Thoracic aorta (tissue), 2 donors: ENCODE measurements around the gene RAB31. TPM values are rescaled to one million over a fixed set of nuclear protein-coding genes. Genes with fewer than 3 reads are reported as not detected.

ENCODE experiments used
- ATAC-seq: fragments of 150-250 bp; one replicate; pipeline ENCODE4 v1.8.0; 2017; ENCODE audit warnings: low read depth; ENCODE audit not compliant: insufficient number of reproducible peaks, low FRiP score
- DNase-seq: peaks from one replicate; pipeline ENCODE4 v3.0.0-alpha.2; 2020; ENCODE audit warnings: low spot score
- H3K27ac ChIP-seq, 2 donors: fragments of 200-600 bp; sonication (generic); 1 replicate in 1 of 2; 2 replicates in 1 of 2; pipeline ENCODE4 v1.5.1; 2016; ENCODE audit warnings: mild to moderate bottlenecking in 2 of 2, moderate library complexity in 2 of 2
- H3K27me3 ChIP-seq: fragments of 200-600 bp; sonication (generic); replicated peaks from 2 replicates; pipeline ENCODE4 v1.6.0; 2016; ENCODE audit warnings: mild to moderate bottlenecking; ENCODE audit not compliant: insufficient read depth
- H3K36me3 ChIP-seq: fragments of 200-600 bp; sonication (generic); one replicate; pipeline ENCODE4 v1.5.1; 2016
- H3K4me1 ChIP-seq, 2 donors: fragments of 200-600 bp; sonication (generic); 1 replicate in 1 of 2; 2 replicates in 1 of 2; pipeline versions ENCODE4 v1.5.1 to v1.6.0; 2016; ENCODE audit warnings: low read depth in 2 of 2, mild to moderate bottlenecking in 1 of 2; ENCODE audit not compliant: control insufficient read depth in 1 of 2
- H3K4me3 ChIP-seq: fragments of 200-600 bp; sonication (generic); 2 replicates; pipeline ENCODE4 v1.5.1; 2016; ENCODE audit warnings: mild to moderate bottlenecking
- H3K9me3 ChIP-seq: fragments of 200-600 bp; sonication (generic); 2 replicates; pipeline ENCODE4 v1.5.1; 2016
- CTCF ChIP-seq: fragments of 200-600 bp; sonication (generic); IDR thresholded peaks from one replicate; pipeline ENCODE4 v1.5.1; 2019; ENCODE audit warnings: antibody characterized with exemption
- total RNA-seq, 2 donors: library from RNA; depleted of rRNA; stranded (reverse); fragments of >200 nt; gene quantifications; one replicate each; pipeline versions ENCODE4 v1.1.0 to v1.2.3, GENCODE V29; 2016

The RAB31 gene
- total RNA-seq, 2 donors from 2014 or later = 92.9 to 110 TPM

GRCh38 chr18:9719421-9719981, 11.4 kb downstream of the RAB31 start:
- DNase-seq = no peak
- Histone ChIP-seq H3K4me1 (peaks cover 0 to 13% of the 10 kb centered on the region in 2 donors), H3K27ac (peak overlapping the region; percentile 45 to 71), H3K9me3 (no peaks in the 10 kb centered on the region), H3K4me3 (peak overlapping the region; percentile 62), H3K27me3 (no peaks in the 10 kb centered on the region), H3K36me3 (no peaks in the 10 kb centered on the region)
- no peak for TF ChIP-seq CTCF
- ATAC-seq = peak; percentile 48

GRCh38 chr18:9720327-9720726, 12.2 kb downstream of the RAB31 start:
- ATAC-seq (no peak), DNase-seq (no peak)
- no peaks in the 10 kb centered on the region for H3K36me3 ChIP-seq
- H3K27ac ChIP-seq = peak overlapping the region in 1 of 2 donors; percentile 71
- no peaks in the 10 kb centered on the region for H3K27me3 ChIP-seq
- TF ChIP-seq CTCF = no peak
- peaks cover 0 to 9% of the 10 kb centered on the region in 2 donors for H3K4me1 ChIP-seq
- no peak overlapping the region for H3K4me3 ChIP-seq
- no peaks in the 10 kb centered on the region for H3K9me3 ChIP-seq

GRCh38 chr18:9721893-9722550, 13.9 kb downstream of the RAB31 start:
- Histone ChIP-seq H3K27me3 (no peaks in the 10 kb centered on the region), H3K27ac (no peak overlapping the region), H3K36me3 (no peaks in the 10 kb centered on the region), H3K9me3 (no peaks in the 10 kb centered on the region), H3K4me3 (no peak overlapping the region), H3K4me1 (peaks cover 0 to 9% of the 10 kb centered on the region in 2 donors)
- ATAC-seq (no peak), DNase-seq (no peak)
- no peak for TF ChIP-seq CTCF

DNA sequence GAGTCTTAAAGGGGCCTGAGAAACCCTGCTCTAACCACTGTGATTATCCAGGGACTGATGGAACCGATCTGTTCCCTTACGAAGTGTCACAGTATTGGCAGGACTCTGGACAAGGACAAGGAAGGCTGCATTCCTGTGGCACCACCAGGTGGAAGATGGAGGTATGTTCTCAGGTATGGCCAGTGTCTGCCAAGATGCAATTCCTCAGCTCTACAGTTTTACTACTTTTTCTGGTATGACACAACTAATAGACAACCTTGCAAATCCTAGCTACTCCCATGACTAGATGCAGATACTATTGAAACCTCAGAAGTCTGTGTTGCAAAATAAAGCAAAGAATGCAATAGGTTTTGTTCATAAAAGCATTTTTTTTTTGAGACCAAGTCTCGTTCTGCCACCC, 14.6 kb downstream of the RAB31 start:
- ATAC-seq (no peak), DNase-seq (no peak)
- Histone ChIP-seq H3K4me3 (no peak overlapping the region), H3K9me3 (no peaks in the 10 kb centered on the region), H3K4me1 (peaks cover 0 to 9% of the 10 kb centered on the region in 2 donors), H3K27me3 (no peaks in the 10 kb centered on the region), H3K27ac (no peak overlapping the region), H3K36me3 (no peaks in the 10 kb centered on the region)
- TF ChIP-seq CTCF = no peak

GRCh38 chr18:9724797-9725585, 16.9 kb downstream of the RAB31 start:
- no peak overlapping the region for H3K4me3 ChIP-seq
- H3K36me3 ChIP-seq = no peaks in the 10 kb centered on the region
- no peaks in the 10 kb centered on the region for H3K9me3 ChIP-seq
- H3K27ac ChIP-seq = no peak overlapping the region
- TF ChIP-seq CTCF = no peak
- H3K27me3 ChIP-seq = no peaks in the 10 kb centered on the region
- peaks cover 0 to 2% of the 10 kb centered on the region in 2 donors for H3K4me1 ChIP-seq
- ATAC-seq (no peak), DNase-seq (no peak)
